Upper lobe of left lung (tissue), 4 donors: ENCODE measurements around the gene BCAM.

Source experiments
- EP300 ChIP-seq, 4 donors: sonication (generic); formaldehyde crosslinking; IDR thresholded peaks; one replicate each; pipeline ENCODE4 v1.5.1; 2017; ENCODE audit warnings: antibody characterized with exemption in 4 of 4, control low read depth in 2 of 4
- POLR2A ChIP-seq, 4 donors: fragments of 450-650 bp; IDR thresholded peaks; one replicate each; pipeline ENCODE4 v1.5.1; 2016 to 2017; ENCODE audit warnings: antibody characterized with exemption in 4 of 4, mild to moderate bottlenecking in 2 of 4
- TF ChIP-seq, protein P1 (sequence below), 6 experiments: fragments of 450-650 bp in 4 of 6; fragments of 200-600 bp in 2 of 6; sonication (generic) in 2 of 6; IDR thresholded peaks; one replicate each; pipeline ENCODE4 v1.5.1; 2016 to 2019; ENCODE audit warnings: antibody characterized with exemption in 6 of 6

- TF ChIP-seq, protein P1, sequence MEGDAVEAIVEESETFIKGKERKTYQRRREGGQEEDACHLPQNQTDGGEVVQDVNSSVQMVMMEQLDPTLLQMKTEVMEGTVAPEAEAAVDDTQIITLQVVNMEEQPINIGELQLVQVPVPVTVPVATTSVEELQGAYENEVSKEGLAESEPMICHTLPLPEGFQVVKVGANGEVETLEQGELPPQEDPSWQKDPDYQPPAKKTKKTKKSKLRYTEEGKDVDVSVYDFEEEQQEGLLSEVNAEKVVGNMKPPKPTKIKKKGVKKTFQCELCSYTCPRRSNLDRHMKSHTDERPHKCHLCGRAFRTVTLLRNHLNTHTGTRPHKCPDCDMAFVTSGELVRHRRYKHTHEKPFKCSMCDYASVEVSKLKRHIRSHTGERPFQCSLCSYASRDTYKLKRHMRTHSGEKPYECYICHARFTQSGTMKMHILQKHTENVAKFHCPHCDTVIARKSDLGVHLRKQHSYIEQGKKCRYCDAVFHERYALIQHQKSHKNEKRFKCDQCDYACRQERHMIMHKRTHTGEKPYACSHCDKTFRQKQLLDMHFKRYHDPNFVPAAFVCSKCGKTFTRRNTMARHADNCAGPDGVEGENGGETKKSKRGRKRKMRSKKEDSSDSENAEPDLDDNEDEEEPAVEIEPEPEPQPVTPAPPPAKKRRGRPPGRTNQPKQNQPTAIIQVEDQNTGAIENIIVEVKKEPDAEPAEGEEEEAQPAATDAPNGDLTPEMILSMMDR (IDR thresholded peaks at IDR 0.05), result no peak
- TF ChIP-seq EP300 (IDR thresholded peaks at IDR 0.05), result no peak
- no peak for TF ChIP-seq POLR2A (IDR thresholded peaks at IDR 0.05)
Observed at GRCh38 chr19:44767295-44768180, 41.4 kb upstream of the BCAM start.
